ENCODE measurements around the gene ARHGAP24.
"Not testable (repeated sequence)": the region's sequence is repeated elsewhere in the genome, so short reads cannot be mapped to it uniquely, and the experiment has no call there.

DNA sequence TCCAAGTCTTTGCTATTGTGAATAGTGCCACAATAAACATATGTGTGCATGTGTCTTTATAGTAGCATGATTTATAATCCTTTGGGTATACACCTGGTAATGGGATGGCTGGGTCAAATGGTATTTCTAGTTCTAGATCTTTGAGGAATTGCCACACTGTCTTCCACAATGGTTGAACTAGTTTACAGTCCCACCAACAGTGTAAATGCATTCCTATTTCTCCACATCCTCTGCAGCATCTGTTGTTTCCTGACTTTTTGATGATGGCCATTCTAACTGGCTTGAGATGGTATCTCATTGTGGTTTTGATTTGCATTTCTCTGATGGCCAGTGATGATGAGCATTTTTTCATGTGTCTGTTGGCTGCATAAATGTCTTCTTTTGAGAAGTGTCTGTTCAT is 26.2 kb downstream of the ARHGAP24 start:
- TF ChIP-seq POLR2A (IDR thresholded peaks at IDR 0.05; ENCODE audit: low read length); RCOR1 (IDR thresholded peaks at IDR 0.05; ENCODE audit: low read depth, low read length): not testable (repeated sequence)

All from A549 (cell line).